GM23338 (cell line): ENCODE results near the gene MDGA2. TPM values are rescaled to one million over a fixed set of nuclear protein-coding genes. Genes with fewer than 3 reads are reported as not detected.
A peak's percentile ranks its signal among the peaks of the same experiment; 100 is the strongest.

Experiments used
- ATAC-seq: fragments of 200-7000 bp; cut with Tn5 transposase; 3 replicates; pipeline ENCODE4 v1.9.1; 2020
- DNase-seq: peaks from one replicate; pipeline ENCODE4 v3.0.0-alpha.2; 2015; ENCODE audit warnings: low spot score
- H2AFZ ChIP-seq: fragments of 200-600 bp; sonication (generic); 2 replicates; pipeline ENCODE4 v1.8.0; 2016; ENCODE audit warnings: antibody characterized with exemption, mild to moderate bottlenecking, moderate library complexity
- H3F3A ChIP-seq: fragments of 200-600 bp; sonication (generic); replicated peaks from 2 replicates; pipeline ENCODE4 v1.8.0; 2017; ENCODE audit warnings: antibody characterized with exemption, mixed run types, low read depth
- H3K27ac ChIP-seq: fragments of 200-600 bp; sonication (generic); 2 replicates; pipeline ENCODE4 v1.6.1; 2016; ENCODE audit warnings: low read depth
- H3K27me3 ChIP-seq: fragments of 200-600 bp; sonication (generic); 2 replicates; pipeline ENCODE4 v1.8.0; 2016; ENCODE audit warnings: mild to moderate bottlenecking, mixed run types, moderate library complexity; ENCODE audit not compliant: insufficient read depth
- H3K36me3 ChIP-seq: fragments of 200-600 bp; sonication (generic); 2 replicates; pipeline ENCODE4 v1.8.0; 2016; ENCODE audit warnings: mild to moderate bottlenecking; ENCODE audit not compliant: insufficient read depth
- H3K4me1 ChIP-seq: fragments of 200-600 bp; sonication (generic); 2 replicates; pipeline ENCODE4 v1.8.0; 2016; ENCODE audit warnings: mild to moderate bottlenecking, moderate library complexity; ENCODE audit not compliant: insufficient read depth
- H3K4me2 ChIP-seq: fragments of 200-600 bp; sonication (generic); 2 replicates; pipeline ENCODE4 v1.7.1; 2017; ENCODE audit warnings: mixed run types
- H3K4me3 ChIP-seq: fragments of 200-600 bp; sonication (generic); 2 replicates; pipeline ENCODE4 v1.6.1; 2016; ENCODE audit warnings: mixed run types
- H3K79me2 ChIP-seq: fragments of 200-600 bp; sonication (generic); replicated peaks from 2 replicates; pipeline ENCODE4 v1.8.0; 2017; ENCODE audit warnings: mild to moderate bottlenecking; ENCODE audit not compliant: insufficient read depth
- H3K9me2 ChIP-seq: fragments of 200-600 bp; sonication (generic); 2 replicates; pipeline ENCODE4 v1.8.0; 2017; ENCODE audit not compliant: insufficient read depth
- H4K20me1 ChIP-seq: fragments of 200-600 bp; sonication (generic); replicated peaks from 2 replicates; pipeline ENCODE4 v1.8.0; 2017; ENCODE audit warnings: mild to moderate bottlenecking; ENCODE audit not compliant: insufficient read depth
- H3K27ac Mint-ChIP-seq: 2 replicates; pipeline ENCODE4 v1.8.0; 2020; ENCODE audit warnings: inconsistent platforms, mild to moderate bottlenecking, moderate library complexity, mixed read lengths
- H3K27me3 Mint-ChIP-seq: 3 replicates; pipeline ENCODE4 v1.8.0; 2022; ENCODE audit warnings: low read depth, mild to moderate bottlenecking, moderate library complexity, mixed read lengths, inconsistent platforms; ENCODE audit not compliant: insufficient read depth, poor library complexity
- H3K36me3 Mint-ChIP-seq: 3 replicates; pipeline ENCODE4 v1.8.0; 2021; ENCODE audit warnings: low read depth, mild to moderate bottlenecking, inconsistent platforms, moderate library complexity, mixed read lengths
- H3K4me1 Mint-ChIP-seq: 3 replicates; pipeline ENCODE4 v1.8.0; 2020; ENCODE audit warnings: mild to moderate bottlenecking, inconsistent platforms, mixed read lengths
- H3K4me3 Mint-ChIP-seq: 3 replicates; pipeline ENCODE4 v1.8.0; 2021; ENCODE audit warnings: moderate library complexity, mild to moderate bottlenecking, inconsistent platforms, mixed read lengths
- H3K9me3 Mint-ChIP-seq: 3 replicates; pipeline ENCODE4 v1.8.0; 2020; ENCODE audit warnings: moderate library complexity, mild to moderate bottlenecking, inconsistent platforms, mixed read lengths
- CREB1 ChIP-seq: fragments of 250-450 bp; sonication (Bioruptor Pico); IDR thresholded peaks from 2 replicates; pipeline ENCODE4 v1.5.0; 2020; ENCODE audit warnings: low read depth, mild to moderate bottlenecking, moderate library complexity
- REST ChIP-seq: IDR thresholded peaks from one replicate; pipeline ENCODE4 v1.6.1; 2018; ENCODE audit warnings: antibody characterized with exemption; ENCODE audit not compliant: unreplicated experiment
- ZNF114 ChIP-seq: fragments of 250-450 bp; sonication (Bioruptor Pico); IDR thresholded peaks from 2 replicates; pipeline ENCODE4 v1.5.0; 2020; ENCODE audit warnings: mild to moderate bottlenecking, moderate library complexity
- ZNF462 ChIP-seq: fragments of 250-450 bp; sonication (Bioruptor Pico); IDR thresholded peaks from 2 replicates; pipeline ENCODE4 v1.5.0; 2020; ENCODE audit warnings: mild to moderate bottlenecking, moderate library complexity
- polyA plus RNA-seq: library from polyadenylated mRNA; unstranded; fragments of >200 nt; fragmentation: Nextera tagmentation; extraction: Ambion mirVana; gene quantifications from 2 replicates; pipeline ENCODE4 v1.2.1, GENCODE V29; 2016
- total RNA-seq: library from RNA; depleted of rRNA; stranded (reverse); fragments of >200 nt; shearing (Covaris generic); gene quantifications from 2 replicates; pipeline ENCODE4 v1.2.3, GENCODE V29; 2014

Gene MDGA2
- total and polyA plus RNA-seq, 2 experiments from 2014 or later, result 0.68 to 1.7 TPM

GRCh38 chr14:47103771-47104170 is 571.6 kb downstream of the MDGA2 start:
- H2AFZ ChIP-seq, result no peak overlapping the region
- no peaks in the 10 kb centered on the region for H3K9me2 ChIP-seq
- Mint-ChIP-seq H3K27ac (peak overlapping the region; percentile 24; the same call in 1 of the 2 replicates), H3K27me3 (peaks cover 3% of the 10 kb centered on the region), H3K9me3 (peaks cover 9% of the 10 kb centered on the region; the same call in 2 of the 3 replicates), H3K4me1 (peaks cover 31% of the 10 kb centered on the region), H3K36me3 (peaks cover 11% of the 10 kb centered on the region; the same call in 2 of the 3 replicates), H3K4me3 (no peak overlapping the region)
- H3K27me3 ChIP-seq, result no peaks in the 10 kb centered on the region
- H3K79me2 ChIP-seq, result no peaks in the 10 kb centered on the region
- peak overlapping the region; percentile 75 for H3K27ac ChIP-seq
- peaks cover 27% of the 10 kb centered on the region for H3K4me1 ChIP-seq
- no peaks in the 10 kb centered on the region for H3K36me3 ChIP-seq
- DNase-seq, result peak; percentile 41
- peak; percentile 87 for ATAC-seq
- TF ChIP-seq CREB1, result no peak
- no peak for TF ChIP-seq ZNF462 (CRISPR knock-in tag)
- TF ChIP-seq REST, result no peak
- no peak for TF ChIP-seq ZNF114
- H3F3A ChIP-seq, result no peaks in the 10 kb centered on the region
- H4K20me1 ChIP-seq, result no peaks in the 10 kb centered on the region
- H3K4me2 ChIP-seq, result peak overlapping the region; percentile 13; the same call in 1 of the 2 replicates
- H3K4me3 ChIP-seq, result no peak overlapping the region; the same call in 1 of the 2 replicates
